Measurements from ENCODE around the gene IL1R1.

IL1R1 gene

DNA sequence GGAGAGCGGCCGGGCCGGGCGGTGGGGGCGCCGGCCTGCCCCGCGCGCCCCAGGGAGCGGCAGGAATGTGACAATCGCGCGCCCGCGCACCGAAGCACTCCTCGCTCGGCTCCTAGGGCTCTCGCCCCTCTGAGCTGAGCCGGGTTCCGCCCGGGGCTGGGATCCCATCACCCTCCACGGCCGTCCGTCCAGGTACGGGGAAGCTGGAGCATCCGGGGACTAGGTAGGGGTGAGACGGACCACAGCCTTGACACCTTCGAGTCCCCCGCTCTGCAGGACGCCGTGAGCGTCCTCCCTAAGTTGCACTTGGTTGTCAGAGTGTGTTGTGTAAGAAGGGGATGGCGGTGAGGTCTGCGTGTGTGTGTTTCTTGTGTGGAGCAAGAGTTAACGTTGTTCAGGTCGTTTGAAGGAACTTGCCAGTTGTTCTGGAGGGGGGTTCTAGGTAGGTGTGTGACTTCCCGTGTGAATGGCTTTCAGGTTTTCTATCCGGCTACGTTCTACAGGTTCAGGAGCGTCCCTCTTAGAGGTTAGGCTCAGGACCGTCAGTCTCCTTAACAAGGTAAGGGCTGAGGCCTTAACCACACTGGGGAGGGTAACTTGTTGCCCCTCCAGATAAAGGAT, 393 bp downstream of the IL1R1 start:
- H3K4me1 ChIP-seq (ENCODE audit: insufficient read depth, low read length): peaks cover 24% of the 10 kb centered on the region
- peak overlapping the region; percentile 54 to 78 for H3K4me3 ChIP-seq (ENCODE audit: low read depth in 1 of 2, low read length in 2 of 2)
- peak overlapping the region; percentile 67 for H3K27ac ChIP-seq (ENCODE audit: low read depth, low read length)
- no peaks in the 10 kb centered on the region for H3K27me3 ChIP-seq (ENCODE audit: control insufficient read depth in 1 of 2, insufficient read depth in 2 of 2, low read length in 2 of 2)
- no peaks in the 10 kb centered on the region for H3K9me3 ChIP-seq (ENCODE audit: low read length)
- peak overlapping the region; percentile 79 for H3K9ac ChIP-seq (ENCODE audit: low read length)
- H3K36me3 ChIP-seq (ENCODE audit: insufficient read depth, low read length): no peaks in the 10 kb centered on the region

DNA sequence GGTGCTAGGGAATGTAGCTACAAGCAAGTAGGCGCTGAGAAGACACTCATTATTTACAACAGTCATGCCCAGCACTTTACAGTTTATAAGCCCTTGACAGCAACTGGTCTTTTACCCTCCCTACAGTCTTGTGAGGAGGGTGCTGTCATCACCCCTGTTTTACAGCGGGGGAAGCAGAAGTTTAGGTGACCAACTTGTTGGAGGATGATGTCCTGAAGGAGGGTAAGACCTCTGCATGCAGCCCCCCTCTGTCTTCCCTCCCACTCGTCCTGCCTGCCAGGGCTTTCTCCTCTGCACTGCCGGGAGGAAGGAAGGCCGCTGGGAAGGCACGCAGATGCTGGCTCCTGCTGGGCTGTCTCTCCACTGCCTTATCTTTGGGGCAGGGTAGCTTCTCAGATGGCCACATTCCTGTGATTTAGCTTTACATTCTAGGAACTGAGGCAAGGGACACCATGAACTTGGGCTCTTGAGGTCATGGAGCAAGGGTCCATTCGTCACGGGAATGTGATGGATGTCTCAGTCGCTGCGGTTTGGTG, 972 bp downstream of the IL1R1 start:
- H3K27ac ChIP-seq (ENCODE audit: low read depth, low read length): peak overlapping the region; percentile 67
- H3K9me3 ChIP-seq (ENCODE audit: low read length): no peaks in the 10 kb centered on the region
- peaks cover 24% of the 10 kb centered on the region for H3K4me1 ChIP-seq (ENCODE audit: insufficient read depth, low read length)
- peak overlapping the region; percentile 79 for H3K9ac ChIP-seq (ENCODE audit: low read length)
- no peaks in the 10 kb centered on the region for H3K36me3 ChIP-seq (ENCODE audit: insufficient read depth, low read length)
- H3K27me3 ChIP-seq (ENCODE audit: control insufficient read depth in 1 of 2, insufficient read depth in 2 of 2, low read length in 2 of 2): no peaks in the 10 kb centered on the region
- peak overlapping the region; percentile 54 to 78 for H3K4me3 ChIP-seq (ENCODE audit: low read depth in 1 of 2, low read length in 2 of 2)

DNA sequence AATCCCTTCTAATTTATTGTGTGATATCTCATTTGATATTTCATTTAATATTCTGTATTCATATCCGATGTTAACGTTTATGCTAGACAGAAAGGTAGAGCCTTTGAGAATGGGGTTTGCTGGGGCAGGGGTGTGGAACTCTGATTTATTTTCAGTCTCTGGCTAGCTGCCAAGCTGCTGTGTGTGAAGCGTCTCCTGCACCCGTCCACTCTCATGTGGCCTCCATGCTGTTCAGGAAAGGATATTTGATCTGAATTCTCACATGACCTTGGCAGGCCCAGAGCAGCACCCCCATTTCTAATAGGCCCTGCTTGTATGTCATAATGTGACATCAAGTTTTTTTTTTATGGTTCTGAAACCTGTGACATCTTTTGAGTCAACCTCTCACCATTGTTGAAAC, 1.6 kb downstream of the IL1R1 start:
- Histone ChIP-seq H3K4me1 (ENCODE audit: insufficient read depth, low read length) (peaks cover 24% of the 10 kb centered on the region), H3K27ac (ENCODE audit: low read depth, low read length) (no peak overlapping the region), H3K9ac (ENCODE audit: low read length) (no peak overlapping the region), H3K9me3 (ENCODE audit: low read length) (no peaks in the 10 kb centered on the region), H3K4me3 (ENCODE audit: low read depth in 1 of 2, low read length in 2 of 2) (peak overlapping the region in 1 of 2 donors; percentile 78), H3K27me3 (ENCODE audit: control insufficient read depth in 1 of 2, insufficient read depth in 2 of 2, low read length in 2 of 2) (no peaks in the 10 kb centered on the region), H3K36me3 (ENCODE audit: insufficient read depth, low read length) (no peaks in the 10 kb centered on the region)

DNA sequence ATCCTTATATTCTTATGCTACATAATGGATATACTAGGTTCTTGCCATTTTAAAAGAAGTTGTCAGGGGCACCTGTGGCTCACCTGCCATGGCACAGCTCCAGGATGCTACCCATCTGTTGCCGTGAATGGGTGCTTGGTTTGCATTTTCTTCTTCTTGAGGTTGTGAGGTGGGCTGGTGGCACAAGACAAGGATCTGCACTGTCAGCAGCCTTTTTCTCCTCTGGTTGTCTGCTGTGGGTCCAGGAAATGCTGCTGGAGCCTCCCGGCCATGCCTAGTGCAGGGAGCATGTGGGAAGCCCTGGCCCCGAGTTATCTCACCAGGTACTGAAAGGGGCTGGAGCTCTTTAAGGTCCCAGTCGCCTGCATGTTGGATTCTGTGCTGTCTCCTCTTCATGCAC, 2.6 kb downstream of the IL1R1 start:
- H3K27ac ChIP-seq (ENCODE audit: low read depth, low read length): no peak overlapping the region
- H3K4me1 ChIP-seq (ENCODE audit: insufficient read depth, low read length): peaks cover 24% of the 10 kb centered on the region
- no peaks in the 10 kb centered on the region for H3K9me3 ChIP-seq (ENCODE audit: low read length)
- H3K27me3 ChIP-seq (ENCODE audit: control insufficient read depth in 1 of 2, insufficient read depth in 2 of 2, low read length in 2 of 2): no peaks in the 10 kb centered on the region
- H3K4me3 ChIP-seq (ENCODE audit: low read depth in 1 of 2, low read length in 2 of 2): no peak overlapping the region
- no peak overlapping the region for H3K9ac ChIP-seq (ENCODE audit: low read length)
- no peaks in the 10 kb centered on the region for H3K36me3 ChIP-seq (ENCODE audit: insufficient read depth, low read length)

DNA sequence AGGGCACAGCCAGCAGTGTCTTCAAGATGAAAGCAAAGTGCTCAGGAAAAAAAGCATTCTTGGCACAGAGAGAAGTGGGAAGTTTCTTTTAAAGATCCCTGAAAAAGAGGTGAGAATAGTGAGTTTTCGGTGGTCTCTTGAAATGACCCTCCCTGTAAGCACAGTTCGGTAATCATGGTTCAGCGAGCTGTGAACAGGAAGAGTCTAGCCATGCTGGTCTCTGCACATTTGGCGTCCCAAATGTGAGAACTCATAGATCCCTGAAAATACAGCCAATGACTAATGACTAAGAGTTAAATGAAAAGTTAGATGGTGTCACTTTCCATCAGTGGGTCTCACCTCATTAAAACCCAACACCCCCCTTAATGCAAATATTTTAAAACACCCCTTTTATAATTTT, 3.4 kb downstream of the IL1R1 start:
- H3K27me3 ChIP-seq (ENCODE audit: control insufficient read depth in 1 of 2, insufficient read depth in 2 of 2, low read length in 2 of 2): no peaks in the 10 kb centered on the region
- no peak overlapping the region for H3K27ac ChIP-seq (ENCODE audit: low read depth, low read length)
- H3K36me3 ChIP-seq (ENCODE audit: insufficient read depth, low read length): no peaks in the 10 kb centered on the region
- no peaks in the 10 kb centered on the region for H3K9me3 ChIP-seq (ENCODE audit: low read length)
- H3K9ac ChIP-seq (ENCODE audit: low read length): no peak overlapping the region
- H3K4me3 ChIP-seq (ENCODE audit: low read depth in 1 of 2, low read length in 2 of 2): no peak overlapping the region
- H3K4me1 ChIP-seq (ENCODE audit: insufficient read depth, low read length): peaks cover 24% of the 10 kb centered on the region

DNA sequence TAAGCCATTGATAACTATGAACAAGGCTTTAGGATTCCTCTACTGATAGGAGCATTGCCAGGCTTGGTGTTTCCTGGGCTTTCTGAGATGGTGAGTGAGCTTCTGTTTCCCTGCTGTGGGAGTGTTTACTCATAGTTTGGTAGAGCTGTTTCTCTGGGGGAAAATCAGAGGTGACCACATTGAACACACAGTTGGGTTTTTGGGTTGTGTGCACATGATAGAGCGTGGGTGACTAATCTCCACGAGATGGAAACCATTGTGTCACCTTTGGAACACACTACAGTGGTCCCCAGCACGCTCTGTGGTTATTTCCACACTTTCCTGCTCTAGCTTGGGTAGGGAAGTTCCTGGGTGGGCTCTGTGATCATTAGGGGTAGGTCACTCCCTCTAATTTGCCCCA, 5.4 kb downstream of the IL1R1 start:
- Histone ChIP-seq H3K4me3 (ENCODE audit: low read depth in 1 of 2, low read length in 2 of 2) (no peak overlapping the region), H3K27me3 (ENCODE audit: control insufficient read depth in 1 of 2, insufficient read depth in 2 of 2, low read length in 2 of 2) (no peaks in the 10 kb centered on the region), H3K9ac (ENCODE audit: low read length) (no peak overlapping the region), H3K36me3 (ENCODE audit: insufficient read depth, low read length) (no peaks in the 10 kb centered on the region), H3K4me1 (ENCODE audit: insufficient read depth, low read length) (peaks cover 14% of the 10 kb centered on the region), H3K27ac (ENCODE audit: low read depth, low read length) (no peak overlapping the region), H3K9me3 (ENCODE audit: low read length) (no peaks in the 10 kb centered on the region)

DNA sequence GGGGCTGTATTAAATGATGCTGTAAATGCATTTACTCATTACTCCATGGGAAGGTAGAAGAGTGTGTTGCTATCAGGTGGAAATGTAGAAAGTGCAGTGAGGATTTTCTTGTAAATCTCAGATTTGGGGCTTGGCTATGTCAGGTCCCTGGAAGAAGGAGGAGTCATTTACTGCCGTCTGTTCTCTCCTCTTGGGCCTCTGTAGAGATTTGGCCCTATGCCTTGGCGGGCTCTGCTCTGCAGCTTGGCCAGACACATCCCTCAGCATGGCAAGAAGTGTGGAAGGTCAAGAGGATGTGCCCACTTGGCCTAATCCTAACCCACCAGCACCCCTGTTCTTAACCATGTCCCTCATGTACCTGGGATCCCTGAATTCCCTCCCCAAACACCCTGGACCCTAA, 6.7 kb downstream of the IL1R1 start:
- Histone ChIP-seq H3K9me3 (ENCODE audit: low read length) (no peaks in the 10 kb centered on the region), H3K27me3 (ENCODE audit: control insufficient read depth in 1 of 2, insufficient read depth in 2 of 2, low read length in 2 of 2) (no peaks in the 10 kb centered on the region), H3K27ac (ENCODE audit: low read depth, low read length) (no peak overlapping the region), H3K4me3 (ENCODE audit: low read depth in 1 of 2, low read length in 2 of 2) (no peak overlapping the region), H3K36me3 (ENCODE audit: insufficient read depth, low read length) (no peaks in the 10 kb centered on the region), H3K9ac (ENCODE audit: low read length) (no peak overlapping the region), H3K4me1 (ENCODE audit: insufficient read depth, low read length) (peaks cover 1% of the 10 kb centered on the region)

DNA sequence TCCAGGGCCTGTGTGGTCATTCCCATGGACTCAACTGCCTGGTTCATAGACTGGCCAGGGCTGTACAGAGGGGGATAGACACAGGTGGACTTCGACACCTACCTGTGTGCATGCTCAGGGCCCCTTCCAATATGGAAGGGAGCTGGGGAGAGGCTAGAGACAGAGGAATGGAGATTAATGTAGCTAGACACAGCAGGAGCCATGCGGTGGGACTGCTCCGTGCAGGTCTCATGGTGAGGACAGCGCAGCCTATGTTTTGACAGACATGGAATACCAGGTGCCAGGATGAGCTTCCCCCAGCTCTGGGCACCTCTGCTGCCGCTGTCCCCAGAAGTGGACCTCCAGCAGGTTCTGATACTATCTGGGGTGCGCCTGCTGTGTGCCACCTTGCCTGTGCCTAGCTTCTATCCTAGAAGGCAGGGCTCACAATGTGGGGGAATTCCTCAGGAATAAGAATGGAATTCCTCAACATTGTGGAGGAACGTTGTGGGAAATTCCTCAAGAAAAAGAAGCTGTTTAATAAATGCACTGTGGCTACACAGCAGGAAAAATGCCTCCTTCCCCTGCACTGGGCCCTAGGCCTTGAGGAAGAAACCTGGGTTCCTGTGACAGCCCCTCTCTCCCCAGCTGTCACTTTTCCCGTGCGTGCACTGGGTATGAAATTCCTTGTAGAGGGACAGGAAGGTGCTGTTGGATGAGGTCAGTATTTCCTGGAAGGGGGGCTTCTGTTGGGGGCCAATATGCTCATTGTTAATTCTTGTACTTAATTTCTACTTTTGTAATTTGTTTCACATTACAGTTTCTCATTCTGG, 7.3 kb downstream of the IL1R1 start:
- no peaks in the 10 kb centered on the region for H3K4me1 ChIP-seq (ENCODE audit: insufficient read depth, low read length)
- H3K27ac ChIP-seq (ENCODE audit: low read depth, low read length): no peak overlapping the region

DNA sequence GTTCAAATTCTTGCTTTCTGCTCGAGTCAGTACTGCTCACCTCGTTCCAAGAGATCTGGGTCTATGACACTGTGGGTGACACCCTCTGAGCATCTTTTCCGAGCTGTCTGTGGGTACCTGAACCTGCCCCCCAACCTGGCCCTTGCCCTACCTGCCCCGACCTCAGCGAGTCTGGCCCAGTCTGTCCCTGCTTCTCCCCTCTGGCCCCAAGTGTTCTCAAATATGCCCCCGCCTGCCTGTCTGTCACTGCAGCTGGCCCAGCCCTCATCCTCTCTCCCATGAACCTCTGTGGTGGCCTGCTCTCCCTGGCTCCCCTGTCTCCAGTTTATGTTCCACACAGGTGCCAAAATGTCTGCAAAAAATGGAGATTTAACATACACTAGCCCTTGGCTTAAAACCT, 11.8 kb downstream of the IL1R1 start:
- no peak overlapping the region for H3K4me3 ChIP-seq (ENCODE audit: low read depth in 1 of 2, low read length in 2 of 2)
- H3K36me3 ChIP-seq (ENCODE audit: insufficient read depth, low read length): peaks cover 4% of the 10 kb centered on the region
- no peaks in the 10 kb centered on the region for H3K27me3 ChIP-seq (ENCODE audit: control insufficient read depth in 1 of 2, insufficient read depth in 2 of 2, low read length in 2 of 2)
- H3K4me1 ChIP-seq (ENCODE audit: insufficient read depth, low read length): no peaks in the 10 kb centered on the region
- no peak overlapping the region for H3K9ac ChIP-seq (ENCODE audit: low read length)
- no peak overlapping the region for H3K27ac ChIP-seq (ENCODE audit: low read depth, low read length)
- no peaks in the 10 kb centered on the region for H3K9me3 ChIP-seq (ENCODE audit: low read length)

More for the DNA sequence above, 7.3 kb downstream of the IL1R1 start:
- no peak overlapping the region for H3K9ac ChIP-seq (ENCODE audit: low read length)
- H3K9me3 ChIP-seq (ENCODE audit: low read length): no peaks in the 10 kb centered on the region
- H3K36me3 ChIP-seq (ENCODE audit: insufficient read depth, low read length): no peaks in the 10 kb centered on the region
- no peaks in the 10 kb centered on the region for H3K27me3 ChIP-seq (ENCODE audit: control insufficient read depth in 1 of 2, insufficient read depth in 2 of 2, low read length in 2 of 2)
- no peak overlapping the region for H3K4me3 ChIP-seq (ENCODE audit: low read depth in 1 of 2, low read length in 2 of 2)

DNA sequence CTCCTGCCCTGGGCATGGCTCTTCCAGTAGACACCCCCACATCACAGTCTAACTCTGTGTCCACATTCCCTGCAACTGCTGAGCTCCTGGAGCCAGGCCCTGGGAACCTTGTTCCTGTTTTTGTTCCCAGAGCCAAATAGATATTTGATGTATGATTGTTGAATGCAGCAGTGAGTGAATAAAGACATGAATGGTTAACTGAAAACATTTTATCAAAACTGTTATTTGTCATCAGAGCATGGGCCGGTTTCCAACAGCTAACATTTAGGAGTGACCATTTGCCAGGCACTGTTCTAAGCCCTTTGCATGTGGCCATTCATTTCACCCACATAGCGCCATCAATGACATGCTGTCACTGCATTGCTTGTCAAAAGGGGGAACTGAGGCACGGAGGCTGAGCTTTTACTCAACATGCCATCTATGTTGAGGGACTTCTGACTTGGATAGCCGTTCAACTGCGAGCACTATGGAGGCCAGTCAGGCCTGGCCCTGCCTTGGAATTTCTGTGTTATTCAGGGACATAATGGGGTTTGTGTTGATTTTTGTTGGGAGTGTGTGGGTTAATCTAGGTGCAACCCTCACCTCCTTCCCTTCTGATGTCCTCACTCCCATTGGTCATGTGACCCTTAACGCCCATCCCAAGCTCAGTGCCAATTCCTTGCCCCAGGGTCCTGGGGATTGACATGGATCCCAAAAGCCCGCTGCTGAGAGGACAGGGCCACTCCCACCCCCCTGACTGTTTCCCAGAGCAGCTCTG, 12.6 kb downstream of the IL1R1 start:
- H3K9ac ChIP-seq (ENCODE audit: low read length): no peak overlapping the region
- no peaks in the 10 kb centered on the region for H3K27me3 ChIP-seq (ENCODE audit: control insufficient read depth in 1 of 2, insufficient read depth in 2 of 2, low read length in 2 of 2)
- H3K9me3 ChIP-seq (ENCODE audit: low read length): no peaks in the 10 kb centered on the region
- H3K4me1 ChIP-seq (ENCODE audit: insufficient read depth, low read length): no peaks in the 10 kb centered on the region
- peaks cover 4% of the 10 kb centered on the region for H3K36me3 ChIP-seq (ENCODE audit: insufficient read depth, low read length)
- no peak overlapping the region for H3K4me3 ChIP-seq (ENCODE audit: low read depth in 1 of 2, low read length in 2 of 2)
- H3K27ac ChIP-seq (ENCODE audit: low read depth, low read length): no peak overlapping the region

DNA sequence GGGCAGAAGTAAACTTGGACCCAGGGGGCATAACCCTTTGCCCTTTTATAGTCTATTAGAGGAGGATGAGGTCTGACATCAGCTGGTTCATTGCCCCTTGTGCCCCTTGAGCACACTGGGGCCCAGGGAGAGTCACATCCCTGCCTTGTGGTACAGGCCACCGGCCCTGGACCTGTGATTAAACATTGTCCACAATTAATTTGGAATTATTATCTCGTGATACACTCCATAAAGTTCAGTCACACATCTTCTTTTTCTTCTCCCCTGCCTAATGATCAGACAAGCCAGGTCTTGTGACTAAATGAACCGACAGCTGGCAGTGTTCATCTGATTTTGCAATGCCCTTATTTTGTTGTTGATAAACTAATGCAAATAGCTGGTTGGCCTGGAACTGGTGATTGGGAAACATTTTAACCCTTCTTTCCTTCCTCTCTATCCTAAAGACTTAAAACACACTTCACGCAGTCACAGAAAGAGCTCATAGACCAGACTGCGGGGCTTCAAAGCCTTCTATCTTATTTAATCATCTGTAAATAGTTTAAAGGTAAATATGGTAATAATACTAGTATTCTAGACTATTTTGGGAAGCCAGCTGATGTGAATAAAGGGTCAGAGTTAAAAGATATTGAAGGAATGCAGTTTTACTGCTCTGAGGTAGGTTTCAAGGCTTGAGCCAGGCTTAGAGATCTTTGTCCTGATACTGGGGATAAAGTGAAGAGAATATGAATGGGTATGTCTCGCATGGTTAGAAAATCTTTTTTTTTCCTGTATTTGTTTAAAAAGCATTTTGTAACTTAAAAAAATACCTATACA, 13.4 kb downstream of the IL1R1 start:
- Histone ChIP-seq H3K9ac (ENCODE audit: low read length) (no peak overlapping the region), H3K4me3 (ENCODE audit: low read depth in 1 of 2, low read length in 2 of 2) (no peak overlapping the region), H3K27ac (ENCODE audit: low read depth, low read length) (no peak overlapping the region), H3K27me3 (ENCODE audit: control insufficient read depth in 1 of 2, insufficient read depth in 2 of 2, low read length in 2 of 2) (no peaks in the 10 kb centered on the region), H3K4me1 (ENCODE audit: insufficient read depth, low read length) (no peaks in the 10 kb centered on the region), H3K36me3 (ENCODE audit: insufficient read depth, low read length) (peaks cover 4% of the 10 kb centered on the region), H3K9me3 (ENCODE audit: low read length) (no peaks in the 10 kb centered on the region)

All from muscle layer of colon (tissue), 2 donors.